GM12878 (cell line): ENCODE data around the gene ZNF688. TPM values are rescaled to one million over a fixed set of nuclear protein-coding genes. Genes with fewer than 3 reads are reported as not detected.

Source experiments
- ATAC-seq: fragments of 200-7000 bp; cut with Tn5 transposase; 3 replicates; pipeline ENCODE4 v1.9.1; 2020; ENCODE audit warnings: mild to moderate bottlenecking, moderate library complexity
- BruUV-seq: library from RNA; stranded (reverse); fragments of 400-500 nt; replicated peaks from 2 replicates; lab custom pipeline; 2021; lab: Mats Ljungman, UMichigan
- CTCF ChIA-PET: fragments of 300-600 bp; sonication (Branson Sonifier 250); formaldehyde crosslinking; extraction: SDS; loops from one replicate; lab custom pipeline; 2021; ENCODE audit warnings: inconsistent platforms; lab: Yijun Ruan, JAX
- POLR2A ChIA-PET: fragments of 350-600 bp; formaldehyde crosslinking; extraction: SDS; loops from one replicate; lab custom pipeline; 2021; ENCODE audit warnings: inconsistent platforms; lab: Charles Lee
- RAD21 ChIA-PET: fragments of 300-600 bp; sonication (Branson Sonifier 250); formaldehyde crosslinking; loops from one replicate; lab custom pipeline; 2023; ENCODE audit warnings: antibody characterized with exemption; ENCODE audit not compliant: unreplicated experiment; lab: Charles Lee
- SMC1A ChIA-PET: fragments of 300-600 bp; sonication (Branson Sonifier 250); formaldehyde crosslinking; loops from one replicate; lab custom pipeline; 2023; ENCODE audit not compliant: unreplicated experiment, uncharacterized antibody; lab: Charles Lee
- DNase-seq: peaks from one replicate; pipeline ENCODE4 v3.0.0-alpha.2; 2011; ENCODE audit warnings: low read depth, low spot score
- FAIRE-seq: peaks from 3 replicates; lab custom pipeline; 2011; peaks lifted over from hg19 to GRCh38; lab: Jason Lieb, UNC
- H2AFZ ChIP-seq: 2 replicates; pipeline ENCODE4 v1.6.0; 2011; ENCODE audit warnings: low read depth, low read length, control low read depth; ENCODE audit not compliant: control insufficient read depth
- H3K27ac ChIP-seq: 2 replicates; pipeline ENCODE4 v1.5.1; 2011; ENCODE audit warnings: control low read depth; ENCODE audit not compliant: control insufficient read depth, insufficient read depth
- H3K27me3 ChIP-seq, 2 experiments: replicated peaks in 1 of 2; 2 replicates each; pipeline versions ENCODE4 v1.6.0 to v1.6.1; 2011; ENCODE audit warnings: low read length in 1 of 2; ENCODE audit not compliant: control insufficient read depth in 2 of 2, insufficient read depth in 2 of 2
- H3K36me3 ChIP-seq, 2 experiments: 2 replicates each; pipeline ENCODE4 v1.5.1; 2011; ENCODE audit warnings: low read length in 1 of 2; ENCODE audit not compliant: control insufficient read depth in 2 of 2, insufficient read depth in 2 of 2
- H3K4me1 ChIP-seq: 2 replicates; pipeline ENCODE4 v1.6.1; 2011; ENCODE audit warnings: mild to moderate bottlenecking, low read length, moderate library complexity, mixed read lengths; ENCODE audit not compliant: control insufficient read depth, insufficient read depth
- H3K4me2 ChIP-seq: 2 replicates; pipeline ENCODE4 v1.6.0; 2011; ENCODE audit warnings: control low read depth; ENCODE audit not compliant: control insufficient read depth, insufficient read depth
- H3K4me3 ChIP-seq: fragments of 200-600 bp; sonication (generic); 2 replicates; pipeline ENCODE4 v1.5.1; 2016
- H3K79me2 ChIP-seq: 2 replicates; pipeline ENCODE4 v1.6.0; 2011; ENCODE audit warnings: low read length; ENCODE audit not compliant: control insufficient read depth, insufficient read depth
- H3K9ac ChIP-seq: 2 replicates; pipeline ENCODE4 v1.8.0; 2011; ENCODE audit warnings: low read length, control low read depth, mixed read lengths; ENCODE audit not compliant: control insufficient read depth, insufficient read depth
- H3K9me3 ChIP-seq: replicated peaks from 3 replicates; pipeline ENCODE4 v1.5.1; 2011; ENCODE audit warnings: mild to moderate bottlenecking, low read length; ENCODE audit not compliant: control insufficient read depth, insufficient read depth
- H4K20me1 ChIP-seq: 2 replicates; pipeline ENCODE4 v1.6.0; 2011; ENCODE audit not compliant: control insufficient read depth, insufficient read depth
- CREM ChIP-seq: IDR thresholded peaks from 2 replicates; pipeline ENCODE4 v1.6.1; 2014; ENCODE audit warnings: antibody characterized with exemption, low read depth
- DPF2 ChIP-seq: fragments of 450-650 bp; IDR thresholded peaks from 2 replicates; pipeline ENCODE4 v1.6.1; 2017; ENCODE audit warnings: mild to moderate bottlenecking
- EED ChIP-seq: sonication (generic); IDR thresholded peaks from 2 replicates; pipeline ENCODE4 v1.6.1; 2016; ENCODE audit warnings: antibody characterized with exemption, low read depth
- EZH2 ChIP-seq: IDR thresholded peaks from 2 replicates; pipeline ENCODE4 v1.6.1; 2012; ENCODE audit warnings: low read depth, mild to moderate bottlenecking, control low read depth, inconsistent platforms, low read length, borderline replicate concordance; ENCODE audit not compliant: control insufficient read depth
- GABPA ChIP-seq: IDR thresholded peaks from 2 replicates; pipeline ENCODE4 v1.6.1; 2014; ENCODE audit warnings: antibody characterized with exemption, low read depth, mild to moderate bottlenecking, inconsistent platforms
- IKZF2 ChIP-seq, 2 experiments: fragments of 450-650 bp; IDR thresholded peaks; 2 replicates each; pipeline ENCODE4 v1.6.1; 2017; ENCODE audit warnings: mild to moderate bottlenecking in 2 of 2, moderate library complexity in 2 of 2
- POLR2A ChIP-seq: IDR thresholded peaks from 2 replicates; pipeline ENCODE4 v1.6.1; 2011; ENCODE audit warnings: low read depth, mild to moderate bottlenecking, low read length
- RELA ChIP-seq: fragments of 450-650 bp; IDR thresholded peaks from 2 replicates; pipeline ENCODE4 v1.8.0; 2014; ENCODE audit warnings: borderline replicate concordance; ENCODE audit not compliant: partially characterized antibody
- RELB ChIP-seq: fragments of 450-650 bp; IDR thresholded peaks from 2 replicates; pipeline ENCODE4 v1.6.1; 2017; ENCODE audit warnings: low read depth, mild to moderate bottlenecking, moderate library complexity
- RUNX3 ChIP-seq: IDR thresholded peaks from 2 replicates; pipeline ENCODE4 v1.6.1; 2012; ENCODE audit warnings: low read length, inconsistent platforms
- YY1 ChIP-seq: IDR thresholded peaks from 2 replicates; pipeline ENCODE4 v1.6.1; 2011; ENCODE audit warnings: low read depth, mild to moderate bottlenecking, low read length
- ZBTB40 ChIP-seq: fragments of 450-650 bp; IDR thresholded peaks from 2 replicates; pipeline ENCODE4 v1.6.1; 2016; ENCODE audit warnings: mild to moderate bottlenecking, moderate library complexity, borderline replicate concordance
- ZNF687 ChIP-seq: fragments of 450-650 bp; IDR thresholded peaks from 2 replicates; pipeline ENCODE4 v1.6.1; 2017; ENCODE audit warnings: mild to moderate bottlenecking, moderate library complexity
- WGBS: methylation state at CpG from one replicate; pipeline ENCODE4 v1.1.6; 2016; ENCODE audit warnings: low lambda C conversion rate; ENCODE audit not compliant: insufficient replicate concordance, insufficient coverage; ENCODE audit errors: missing lambda C conversion rate; 5-methylcytosine and 5-hydroxymethylcytosine counted together
- in situ Hi-C: fragments of 300-500 bp; cut with MboI; formaldehyde crosslinking; loops from 9 replicates; pipeline ENCODE4 v1.14.3; 2018; ENCODE audit warnings: mixed read lengths
- intact Hi-C: fragments of 100-400 bp; cut with micrococcal nuclease; formaldehyde crosslinking; loops from one replicate; pipeline ENCODE4 v1.14.2; 2022; ENCODE audit not compliant: unreplicated experiment
- polyA plus RNA-seq, 11 experiments: library from polyadenylated mRNA; depleted of rRNA in 4 of 11; unstranded in 6 of 11; stranded (reverse) in 5 of 11; fragments of >200 nt; fragmentation: Nextera tagmentation in 4 of 11; fragmentation: Illumina TruSeq in 1 of 11; extraction: Ambion mirVana in 4 of 11; extraction: Trizol in 1 of 11; gene quantifications; 1 replicate in 1 of 11; 2 replicates in 10 of 11; pipeline versions ENCODE4 v1.2.1 to v1.2.3, GENCODE V29; 2011 to 2016; ENCODE audit warnings: inconsistent platforms in 2 of 11, missing spikeins in 2 of 11, low read depth in 1 of 11
- total RNA-seq, 4 experiments: library from RNA; depleted of rRNA in 3 of 4; stranded (reverse); fragments of >200 nt in 3 of 4; fragmentation: Illumina TruSeq in 1 of 4; extraction: Trizol in 1 of 4; gene quantifications; 2 replicates each; pipeline versions ENCODE4 v1.2.1 to v1.2.3, GENCODE V29; 2013 to 2021

ZNF688 gene
- total and polyA plus RNA-seq, 10 of the 15 experiments (the other 5 are each of a cell fraction or from before 2014, with no cell fraction given) = 0.14 to 17.4 (median 10.6) TPM

GRCh38 chr16:30561089-30561816 is 10.3 kb downstream of the ZNF688 start:
- Histone ChIP-seq H4K20me1 (no peaks in the 10 kb centered on the region), H3K9ac (peak overlapping the region; percentile 74), H3K27ac (peak overlapping the region; percentile 78), H3K36me3 (no peaks in the 10 kb centered on the region; a peak in 1 of 4 replicates), H3K4me2 (peak overlapping the region; percentile 64), H3K79me2 (peaks cover 9% of the 10 kb centered on the region), H3K27me3 (no peaks in the 10 kb centered on the region), H3K9me3 (no peaks in the 10 kb centered on the region), H3K4me1 (no peaks in the 10 kb centered on the region), H3K4me3 (peak overlapping the region; percentile 66; the same call in 1 of the 2 replicates), H2AFZ (peak overlapping the region; percentile 94)
- no TSS peak for BruUV-seq
- FAIRE-seq (no peak), ATAC-seq (peak; percentile 13), DNase-seq (no peak)
- in situ Hi-C loops = no loop called here
- 85% methylated on average over 45 of the region's 46 CpGs for WGBS
- ChIA-PET CTCF (interaction anchor here (0.9 to 3.1 kb wide), 7 partner anchors 10 to 152 kb away, joined by 3 to 12 read pairs (median 5); partner anchors contain the start of genes DCTPP1, ZNF688, ZNF689 and ZNF747), SMC1A (interaction anchor here (0.7 to 1.0 kb wide), 5 partner anchors 9 to 34 kb away, joined by 3 to 4 read pairs (median 3); partner anchors contain the start of gene ZNF747), RAD21 (interaction anchor here (0.8 to 2.3 kb wide), 7 partner anchors 10 to 151 kb away, joined by 3 to 10 read pairs (median 3); partner anchors contain the start of genes ZNF747 and ZNF785), POLR2A (interaction anchor here (0.7 to 5.9 kb wide), 7 partner anchors 10 to 131 kb away, joined by 3 to 109 read pairs (median 5); partner anchors contain the start of genes DCTPP1, ZNF688, ZNF689 and ZNF747)
- intact Hi-C loops = no loop called here
- TF ChIP-seq RUNX3 (0 out of 2 replicates have a peak, but pooled peaks have one; percentile 36), YY1 (peak; percentile 88), ZBTB40 (peak; percentile 51; the same call in 1 of the 2 replicates), EZH2 (no peak), GABPA (peak; percentile 70; the same call in 1 of the 2 replicates), DPF2 (0 out of 2 replicates have a peak, but pooled peaks have one; percentile 42), RELB (peak; percentile 44; the same call in 1 of the 2 replicates), EED (peak; percentile 67; the same call in 1 of the 2 replicates), RELA (no peak), IKZF2 (IDR thresholded peaks at IDR 0.05) (peak; percentile 28 to 40; a peak in 1 of 4 replicates), POLR2A (peak; percentile 73), CREM (no peak), ZNF687 (peak; percentile 70; the same call in 1 of the 2 replicates)
